HG02885 (cell line): ENCODE measurements around the gene BSN.
A peak's percentile ranks its signal among the peaks of the same experiment; 100 is the strongest.
"Not testable (repeated sequence)": the region's sequence is repeated elsewhere in the genome, so short reads cannot be mapped to it uniquely, and the experiment has no call there.

ENCODE experiments used
- ATAC-seq: cut with Tn5 transposase; IDR thresholded peaks from one replicate; pipeline ENCODE4 v1.9.1; 2021; ENCODE audit warnings: mild to moderate bottlenecking; ENCODE audit not compliant: unreplicated experiment, poor library complexity

The BSN gene

GRCh38 chr3:49533786-49534519, 20.3 kb upstream of the BSN start:
- no peak for ATAC-seq

GRCh38 chr3:49534581-49535441, 19.5 kb upstream of the BSN start:
- ATAC-seq = no peak

GRCh38 chr3:49535971-49536874, 18.1 kb upstream of the BSN start:
- no peak for ATAC-seq

- no peak for ATAC-seq
Measured at GRCh38 chr3:49536875-49537533, 17.3 kb upstream of the BSN start.

- peak; percentile 95 for ATAC-seq
Measured at GRCh38 chr3:49539659-49540560, 14.4 kb upstream of the BSN start.

- ATAC-seq = no peak
Measured at GRCh38 chr3:49552087-49552486, 2.2 kb upstream of the BSN start.

- no peak for ATAC-seq
Measured at GRCh38 chr3:49553324-49553691, 969 bp upstream of the BSN start.

- peak; percentile 69 for ATAC-seq
Measured at GRCh38 chr3:49554633-49555265, 472 bp downstream of the BSN start.

GRCh38 chr3:49556500-49557275, 2.4 kb downstream of the BSN start:
- ATAC-seq = no peak

- ATAC-seq = no peak
Measured at GRCh38 chr3:49563040-49563578, 8.8 kb downstream of the BSN start.

GRCh38 chr3:49563766-49564165, 9.5 kb downstream of the BSN start:
- ATAC-seq = no peak

- no peak for ATAC-seq
Measured at GRCh38 chr3:49566312-49566711, 12.0 kb downstream of the BSN start.

- ATAC-seq = no peak
Measured at GRCh38 chr3:49567406-49567805, 13.1 kb downstream of the BSN start.

- ATAC-seq = no peak
Measured at GRCh38 chr3:49568965-49569364, 14.7 kb downstream of the BSN start.

GRCh38 chr3:49570028-49570654, 15.9 kb downstream of the BSN start:
- ATAC-seq = no peak

- no peak for ATAC-seq
Measured at GRCh38 chr3:49582177-49582576, 27.9 kb downstream of the BSN start.

GRCh38 chr3:49585261-49585755, 31.0 kb downstream of the BSN start:
- ATAC-seq = not testable (repeated sequence)
